ENCODE results near the gene HIC1. TPM values are rescaled to one million over a fixed set of nuclear protein-coding genes. Genes with fewer than 3 reads are reported as not detected.

The HIC1 gene
- total RNA-seq, 1 experiment from 2014 or later: 1.4 TPM

GRCh38 chr17:2030779-2031163 lies 24.1 kb upstream of the HIC1 start:
- intact Hi-C loops (cut with micrococcal nuclease; ENCODE audit: unreplicated experiment): no loop called here
- Histone ChIP-seq H3K9me3 (ENCODE audit: control insufficient read depth, insufficient read depth, low read depth, low read length) (no peaks in the 10 kb centered on the region), H3K4me1 (ENCODE audit: control insufficient read depth, insufficient read depth, low read length) (peaks cover 3% of the 10 kb centered on the region; the same call in 1 of the 2 replicates), H3K27me3 (ENCODE audit: control insufficient read depth, insufficient read depth, low read length) (no peaks in the 10 kb centered on the region), H3K27ac (ENCODE audit: low read length) (0 out of 2 replicates have a peak overlapping the region, but pooled peaks have one; percentile 29), H3K36me3 (ENCODE audit: control insufficient read depth, insufficient read depth, low read length) (no peaks in the 10 kb centered on the region; the same call in 1 of the 2 replicates), H3K4me3 (ENCODE audit: low read depth in 2 of 2, low read length in 2 of 2) (peak overlapping the region; percentile 89 to 97)
- ChIA-PET CTCF (no interaction called here), POLR2A (no interaction called here)
- TSS peak; percentile 92 for BruUV-seq (replicated peaks)
- ATAC-seq (no peak), DNase-seq (ENCODE audit: low read depth, low spot score) (no peak)
- TF ChIP-seq CTCF (IDR thresholded peaks at IDR 0.05) (peak; percentile 73; the same call in 1 of the 2 replicates), POLR2AphosphoS5 (IDR thresholded peaks at IDR 0.05; ENCODE audit: low read depth, low read length) (no peak)
- in situ Hi-C loops (cut with HindIII; ENCODE audit: low pct_unique_long_range_greater_than_20kb, low sequenced_read_pairs): no loop called here

GRCh38 chr17:2033153-2033552 lies 21.8 kb upstream of the HIC1 start:
- ATAC-seq: no peak
- intact Hi-C loops (cut with micrococcal nuclease; ENCODE audit: unreplicated experiment): no loop called here

More at GRCh38 chr17:2033153-2033552, 21.8 kb upstream of the HIC1 start:
- TF ChIP-seq SIN3A (IDR thresholded peaks at IDR 0.05; ENCODE audit: borderline replicate concordance, insufficient read depth, low read depth, low read length) (no peak), POLR2AphosphoS5 (IDR thresholded peaks at IDR 0.05; ENCODE audit: low read depth, low read length) (no peak), REST (IDR thresholded peaks at IDR 0.05; ENCODE audit: insufficient read depth in 1 of 2, low read depth in 2 of 2, low read length in 1 of 2) (no peak), CTCF (IDR thresholded peaks at IDR 0.05) (no peak), TCF7L2 (IDR thresholded peaks at IDR 0.05; ENCODE audit: low read depth, low read length) (no peak)
- no TSS peak for BruUV-seq (replicated peaks)
- CTCF ChIA-PET: interaction anchor here (1.3 kb wide), 1 partner anchor 124 kb away, joined by 4 read pairs; no protein-coding TSS in a partner anchor
- DNase-seq (ENCODE audit: low read depth, low spot score): no peak
- no peaks in the 10 kb centered on the region for H3K27me3 ChIP-seq (ENCODE audit: control insufficient read depth, insufficient read depth, low read length)
- no peaks in the 10 kb centered on the region for H3K9me3 ChIP-seq (ENCODE audit: control insufficient read depth, insufficient read depth, low read depth, low read length)
- POLR2A ChIA-PET: no interaction called here
- no peaks in the 10 kb centered on the region; the same call in 1 of the 2 replicates for H3K36me3 ChIP-seq (ENCODE audit: control insufficient read depth, insufficient read depth, low read length)
- in situ Hi-C loops (cut with HindIII; ENCODE audit: low pct_unique_long_range_greater_than_20kb, low sequenced_read_pairs): no loop called here
- no peak overlapping the region for H3K27ac ChIP-seq (ENCODE audit: low read length)
- H3K4me3 ChIP-seq (ENCODE audit: low read depth in 2 of 2, low read length in 2 of 2): no peak overlapping the region
- peaks cover 3% of the 10 kb centered on the region; the same call in 1 of the 2 replicates for H3K4me1 ChIP-seq (ENCODE audit: control insufficient read depth, insufficient read depth, low read length)
